Measurements from ENCODE around the gene PRELID3B.

PRELID3B gene

DNA sequence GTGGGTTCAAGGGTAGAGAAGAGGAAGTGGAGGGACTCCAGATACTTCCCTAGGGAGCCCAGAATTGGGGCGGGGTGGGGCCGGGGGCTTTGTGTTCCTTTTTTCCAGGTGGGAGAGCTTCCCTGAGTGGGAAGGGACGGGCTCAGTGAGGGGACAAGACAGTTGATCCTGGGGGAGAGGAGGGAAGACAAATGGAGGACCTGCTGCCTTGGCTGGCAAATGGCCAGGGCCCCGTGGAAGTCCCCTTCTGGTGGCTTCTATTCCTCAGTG, 38.2 kb downstream of the PRELID3B start:
- in situ Hi-C loops (cut with MboI; ENCODE audit: low pct_unique_long_range_greater_than_20kb, low sequenced_read_pairs, unreplicated experiment) = no loop called here
- DNase-seq (ENCODE audit: low spot score) = no peak
- TF ChIP-seq, protein P1, sequence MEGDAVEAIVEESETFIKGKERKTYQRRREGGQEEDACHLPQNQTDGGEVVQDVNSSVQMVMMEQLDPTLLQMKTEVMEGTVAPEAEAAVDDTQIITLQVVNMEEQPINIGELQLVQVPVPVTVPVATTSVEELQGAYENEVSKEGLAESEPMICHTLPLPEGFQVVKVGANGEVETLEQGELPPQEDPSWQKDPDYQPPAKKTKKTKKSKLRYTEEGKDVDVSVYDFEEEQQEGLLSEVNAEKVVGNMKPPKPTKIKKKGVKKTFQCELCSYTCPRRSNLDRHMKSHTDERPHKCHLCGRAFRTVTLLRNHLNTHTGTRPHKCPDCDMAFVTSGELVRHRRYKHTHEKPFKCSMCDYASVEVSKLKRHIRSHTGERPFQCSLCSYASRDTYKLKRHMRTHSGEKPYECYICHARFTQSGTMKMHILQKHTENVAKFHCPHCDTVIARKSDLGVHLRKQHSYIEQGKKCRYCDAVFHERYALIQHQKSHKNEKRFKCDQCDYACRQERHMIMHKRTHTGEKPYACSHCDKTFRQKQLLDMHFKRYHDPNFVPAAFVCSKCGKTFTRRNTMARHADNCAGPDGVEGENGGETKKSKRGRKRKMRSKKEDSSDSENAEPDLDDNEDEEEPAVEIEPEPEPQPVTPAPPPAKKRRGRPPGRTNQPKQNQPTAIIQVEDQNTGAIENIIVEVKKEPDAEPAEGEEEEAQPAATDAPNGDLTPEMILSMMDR (IDR thresholded peaks at IDR 0.05; ENCODE audit: extremely low read depth, insufficient read depth, missing control alignments) = no peak

DNA sequence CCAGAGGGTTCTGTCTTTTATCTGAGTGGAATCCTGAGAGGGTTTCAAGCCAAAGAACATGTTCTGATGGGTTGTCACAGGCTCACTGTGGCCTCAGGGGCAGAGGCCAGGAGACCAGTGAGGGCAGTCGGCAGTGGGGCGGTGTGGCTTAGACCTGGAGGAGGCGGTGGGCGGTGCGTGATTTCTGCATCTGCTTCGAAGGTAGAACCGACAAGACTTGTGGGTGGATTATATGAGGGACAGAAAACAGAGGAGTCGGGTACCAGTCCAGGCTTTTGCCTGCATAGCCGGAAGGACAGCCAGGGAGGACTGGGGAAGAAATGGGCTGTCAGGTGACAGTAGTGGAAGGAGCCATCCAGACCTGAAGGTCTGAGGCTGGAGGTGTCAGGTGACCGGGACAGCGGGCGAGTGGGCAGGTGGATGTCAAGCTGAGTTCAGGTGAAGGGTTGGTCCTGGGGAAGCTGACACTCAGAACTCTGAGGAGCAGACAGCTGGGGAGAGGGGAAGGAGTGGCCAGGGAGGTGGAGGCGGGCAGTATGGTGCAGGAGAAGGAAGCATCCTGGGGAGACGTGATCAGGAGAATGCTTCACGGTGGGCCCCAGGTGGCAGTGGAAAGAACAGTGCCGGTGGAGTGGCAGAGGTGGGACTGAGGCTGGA, 38.6 kb downstream of the PRELID3B start:
- TF ChIP-seq, protein P1 (IDR thresholded peaks at IDR 0.05; ENCODE audit: extremely low read depth, insufficient read depth, missing control alignments) = no peak
- DNase-seq (ENCODE audit: low spot score) = peak; percentile 36
- in situ Hi-C loops (cut with MboI; ENCODE audit: low pct_unique_long_range_greater_than_20kb, low sequenced_read_pairs, unreplicated experiment) = no loop called here

DNA sequence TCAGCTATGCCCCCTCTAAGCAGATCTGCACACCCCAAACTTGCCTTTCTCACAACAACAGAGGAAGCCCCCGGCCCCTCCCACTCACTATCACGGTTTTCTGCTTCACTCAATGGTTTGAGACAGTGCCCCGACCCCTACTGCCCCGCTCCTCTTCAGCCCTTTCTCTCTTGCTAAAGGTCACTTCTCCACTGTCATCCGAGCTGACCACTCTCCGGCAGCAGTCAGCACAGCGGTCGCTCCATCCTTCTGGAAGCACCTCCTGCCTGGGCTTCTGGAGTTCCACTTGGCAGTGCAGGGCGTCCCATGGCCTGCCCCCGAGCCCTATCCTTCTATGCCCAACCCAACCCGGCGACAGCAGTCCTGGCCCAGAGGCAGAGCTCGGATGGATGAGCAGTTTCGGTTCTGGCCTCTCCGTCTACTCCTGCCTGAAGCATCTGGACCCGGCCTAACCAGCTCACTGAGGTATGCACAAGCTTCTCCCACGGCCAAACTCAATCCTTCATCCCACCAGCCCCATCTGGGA, 39.6 kb downstream of the PRELID3B start:
- in situ Hi-C loops (cut with MboI; ENCODE audit: low pct_unique_long_range_greater_than_20kb, low sequenced_read_pairs, unreplicated experiment) = no loop called here
- TF ChIP-seq, protein P1 (IDR thresholded peaks at IDR 0.05; ENCODE audit: extremely low read depth, insufficient read depth, missing control alignments) = no peak

DNA sequence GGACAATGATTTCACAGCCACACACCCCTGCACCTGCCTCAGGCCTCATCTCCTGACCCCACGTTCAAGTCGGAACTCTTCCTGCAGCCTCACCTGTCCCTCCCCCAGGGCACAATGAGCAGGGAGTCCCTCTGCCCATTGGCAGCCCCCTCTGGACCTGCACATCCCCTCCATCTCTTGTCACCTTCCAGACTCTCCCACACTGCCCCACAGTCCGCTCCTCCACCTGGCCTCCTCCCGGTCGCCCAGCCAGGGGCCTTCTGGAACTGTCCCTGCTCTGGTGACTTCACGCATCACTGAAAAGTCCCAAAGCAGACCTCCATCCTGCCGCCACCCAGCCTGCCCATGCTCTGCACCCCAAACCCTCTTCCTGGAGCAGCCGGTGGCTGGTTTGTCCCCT, 40.2 kb downstream of the PRELID3B start:
- no peak for DNase-seq (ENCODE audit: low spot score)
- in situ Hi-C loops (cut with MboI; ENCODE audit: low pct_unique_long_range_greater_than_20kb, low sequenced_read_pairs, unreplicated experiment) = no loop called here
- TF ChIP-seq, protein P1 (IDR thresholded peaks at IDR 0.05; ENCODE audit: extremely low read depth, insufficient read depth, missing control alignments) = no peak

More for the DNA sequence above, 39.6 kb downstream of the PRELID3B start:
- DNase-seq (ENCODE audit: low spot score) = no peak

DNA sequence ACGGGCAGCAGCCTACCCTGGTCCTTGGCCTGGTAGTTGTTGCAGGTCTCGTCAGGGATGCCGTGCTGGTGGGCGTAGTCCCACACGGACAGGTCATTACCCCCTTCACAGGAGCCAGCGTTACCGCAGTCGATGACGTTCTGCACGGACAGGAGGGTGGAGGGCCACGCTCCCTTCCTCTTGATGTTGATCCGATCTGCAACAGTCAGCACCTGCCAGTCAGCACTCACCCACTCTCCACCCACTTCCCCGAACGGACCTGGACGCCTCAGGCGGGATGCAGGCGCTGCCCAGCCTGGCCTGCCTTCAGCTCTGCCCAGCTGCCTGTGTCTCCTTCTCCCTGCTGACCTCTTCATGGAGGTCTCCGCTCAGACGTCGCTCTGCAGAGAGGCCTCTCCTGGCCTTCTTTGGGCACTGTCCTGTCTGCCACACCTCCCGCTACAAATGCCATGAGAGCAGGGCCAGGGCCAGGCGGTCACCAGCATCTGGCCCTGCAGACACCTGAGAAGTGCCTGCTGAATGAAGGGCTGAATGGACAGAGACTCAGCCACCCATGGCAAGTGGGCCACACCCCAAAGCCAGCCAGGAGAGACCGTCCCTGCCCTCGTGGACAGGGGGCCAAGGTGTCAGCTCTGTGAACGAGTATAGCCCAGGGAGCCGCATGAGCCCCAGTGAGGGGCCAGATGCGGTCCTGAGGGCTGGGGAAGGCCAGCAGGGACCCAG, 41.0 kb downstream of the PRELID3B start:
- DNase-seq (ENCODE audit: low spot score) = no peak
- TF ChIP-seq, protein P1 (IDR thresholded peaks at IDR 0.05; ENCODE audit: extremely low read depth, insufficient read depth, missing control alignments) = no peak
- in situ Hi-C loops (cut with MboI; ENCODE audit: low pct_unique_long_range_greater_than_20kb, low sequenced_read_pairs, unreplicated experiment) = no loop called here

DNA sequence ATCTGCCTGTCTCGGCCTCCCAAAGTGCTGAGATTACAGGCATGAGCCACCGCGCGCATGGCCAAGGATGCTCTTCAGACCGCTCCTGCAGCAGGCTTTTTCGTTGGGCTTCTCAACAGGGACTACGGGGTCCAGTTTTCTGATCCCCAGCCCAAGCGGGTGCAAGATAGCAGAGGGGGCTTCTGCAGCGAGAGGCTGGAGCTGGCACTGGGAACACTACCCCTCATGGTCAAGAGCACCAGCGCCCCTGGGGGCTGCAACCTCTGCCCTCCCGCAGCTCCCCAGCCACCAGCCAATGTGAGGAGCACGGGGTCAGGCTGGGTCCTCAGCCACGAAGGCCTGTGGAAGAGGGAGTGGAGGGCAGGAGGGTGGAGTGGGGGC, 41.5 kb downstream of the PRELID3B start:
- no peak for DNase-seq (ENCODE audit: low spot score)
- TF ChIP-seq, protein P1 (IDR thresholded peaks at IDR 0.05; ENCODE audit: extremely low read depth, insufficient read depth, missing control alignments) = no peak
- in situ Hi-C loops (cut with MboI; ENCODE audit: low pct_unique_long_range_greater_than_20kb, low sequenced_read_pairs, unreplicated experiment) = no loop called here

All from GM13977 (cell line).